Loucy (cell line): ENCODE measurements around the gene ANKRD13A.
"Not testable (repeated sequence)": the region's sequence is repeated elsewhere in the genome, so short reads cannot be mapped to it uniquely, and the experiment has no call there.

Source experiments
- H2AFZ ChIP-seq: fragments of 200-600 bp; sonication (generic); 2 replicates; pipeline ENCODE4 v1.6.0; 2016; ENCODE audit warnings: antibody characterized with exemption, mild to moderate bottlenecking, low read length, moderate library complexity
- H3F3A ChIP-seq: fragments of 200-600 bp; 2 replicates; pipeline ENCODE4 v1.6.0; 2016; ENCODE audit warnings: antibody characterized with exemption, low read depth, mild to moderate bottlenecking
- H3K27me3 ChIP-seq: fragments of 200-600 bp; sonication (generic); 2 replicates; pipeline ENCODE4 v1.6.1; 2014; ENCODE audit warnings: low read length, mild to moderate bottlenecking; ENCODE audit not compliant: insufficient read depth, poor library complexity, severe bottlenecking
- H3K36me3 ChIP-seq: fragments of 200-600 bp; sonication (generic); 2 replicates; pipeline ENCODE4 v1.6.1; 2016; ENCODE audit warnings: low read length; ENCODE audit not compliant: insufficient read depth
- H3K4me1 ChIP-seq: fragments of 200-600 bp; sonication (generic); 2 replicates; pipeline ENCODE4 v1.5.1; 2014; ENCODE audit warnings: low read length, mild to moderate bottlenecking; ENCODE audit not compliant: insufficient read depth, poor library complexity, severe bottlenecking
- H3K4me2 ChIP-seq: fragments of 200-600 bp; sonication (generic); 2 replicates; pipeline ENCODE4 v1.6.0; 2014; ENCODE audit warnings: antibody characterized with exemption, low read length, low read depth, mild to moderate bottlenecking; ENCODE audit not compliant: poor library complexity, severe bottlenecking
- H3K4me3 ChIP-seq: fragments of 200-600 bp; sonication (generic); 2 replicates; pipeline ENCODE4 v1.5.1; 2014; ENCODE audit warnings: low read length, mild to moderate bottlenecking, mixed read lengths; ENCODE audit not compliant: poor library complexity, severe bottlenecking
- H3K79me2 ChIP-seq: fragments of 200-600 bp; sonication (generic); 2 replicates; pipeline ENCODE4 v1.6.1; 2014; ENCODE audit warnings: low read length; ENCODE audit not compliant: insufficient read depth
- H3K9ac ChIP-seq: fragments of 200-600 bp; sonication (generic); 2 replicates; pipeline ENCODE4 v1.6.0; 2014; ENCODE audit warnings: mild to moderate bottlenecking, low read depth, low read length, moderate library complexity; ENCODE audit not compliant: poor library complexity, severe bottlenecking
- H3K9me2 ChIP-seq: fragments of 200-600 bp; sonication (generic); replicated peaks from 2 replicates; pipeline ENCODE4 v1.6.1; 2016; ENCODE audit warnings: low read depth, low read length, mixed read lengths
- H3K9me3 ChIP-seq: fragments of 200-600 bp; sonication (generic); 2 replicates; pipeline ENCODE4 v1.6.1; 2014; ENCODE audit warnings: mild to moderate bottlenecking, antibody characterized with exemption, low read length, low read depth; ENCODE audit not compliant: insufficient read depth
- H4K20me1 ChIP-seq: fragments of 200-600 bp; sonication (generic); 2 replicates; pipeline ENCODE4 v1.6.0; 2014; ENCODE audit warnings: antibody characterized with exemption, low read length, mild to moderate bottlenecking; ENCODE audit not compliant: insufficient read depth, poor library complexity, severe bottlenecking
- CTCF ChIP-seq: fragments of 200-600 bp; sonication (generic); conservative IDR thresholded peaks from 2 replicates; pipeline ENCODE4 v1.5.1; 2014; ENCODE audit warnings: mild to moderate bottlenecking, antibody characterized with exemption, low read length
- EZH2phosphoT487 ChIP-seq: fragments of 200-600 bp; IDR thresholded peaks from 2 replicates; pipeline ENCODE4 v1.6.1; 2018; ENCODE audit warnings: antibody characterized with exemption, mild to moderate bottlenecking, moderate library complexity, borderline replicate concordance

Gene ANKRD13A

DNA sequence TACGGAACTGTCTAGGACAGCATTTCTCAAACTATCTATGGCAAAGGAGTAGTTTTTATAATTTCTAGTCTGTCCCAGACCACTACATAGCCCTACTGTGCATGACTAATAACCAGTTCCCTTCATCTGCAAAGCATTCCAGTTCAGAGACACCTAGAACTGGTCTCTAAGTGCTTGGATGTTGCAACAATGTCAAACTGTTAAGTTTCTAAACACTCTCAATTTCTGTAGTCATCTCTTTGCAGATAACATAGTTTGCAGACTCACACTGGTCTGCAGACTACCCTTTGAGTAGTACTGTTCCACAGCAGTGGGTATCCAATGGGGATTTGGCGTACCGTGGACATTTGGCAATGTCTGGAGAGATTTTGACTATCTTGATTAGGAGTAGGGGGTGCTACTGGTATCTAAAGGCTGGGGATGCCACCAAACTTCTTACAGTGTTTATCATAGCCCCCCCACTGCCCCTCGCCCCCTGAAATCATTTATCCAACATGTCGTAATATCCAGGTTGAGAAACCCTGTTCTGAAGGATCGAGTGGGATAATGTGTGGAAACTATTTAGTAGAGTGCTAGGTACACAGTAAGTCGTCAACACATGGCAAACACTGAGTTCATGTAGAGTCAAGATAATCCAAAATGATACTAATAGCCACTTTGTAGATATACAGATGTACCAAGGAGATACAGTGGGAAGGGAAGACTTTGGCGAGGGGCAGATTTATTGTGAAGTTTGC is 47.4 kb downstream of the ANKRD13A start:
- no peak overlapping the region for H2AFZ ChIP-seq

DNA sequence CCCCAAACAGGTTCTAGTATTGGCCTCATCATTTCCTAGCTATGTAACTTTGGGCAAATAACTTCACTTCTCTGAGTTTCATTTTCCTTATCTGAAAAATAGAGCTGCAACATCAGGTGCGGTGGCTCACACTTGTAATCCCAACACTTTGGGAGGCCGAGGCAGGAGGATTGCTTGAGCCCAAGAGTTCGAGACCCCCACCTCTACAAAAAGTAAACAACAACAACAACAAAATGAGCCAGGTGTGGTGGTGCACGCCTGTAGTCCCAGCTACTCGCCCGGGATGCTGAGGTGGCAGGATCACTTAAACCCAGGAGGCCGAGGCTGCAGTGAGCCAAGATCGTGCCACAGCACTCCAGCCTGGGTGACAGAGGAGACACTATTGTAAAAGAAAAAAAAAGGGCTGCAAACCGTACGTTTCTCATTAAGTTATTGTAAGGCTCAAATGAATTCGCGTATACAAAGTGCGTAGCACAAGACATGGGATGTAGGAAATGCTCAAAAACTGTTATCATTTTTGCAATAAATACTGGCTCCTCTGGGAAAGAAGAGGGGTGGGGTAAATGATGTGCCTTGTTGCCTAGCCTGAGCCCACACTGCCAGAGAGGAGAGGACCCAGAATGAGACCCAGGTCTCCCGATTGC is 48.2 kb downstream of the ANKRD13A start:
- H3K36me3 ChIP-seq = no peaks in the 10 kb centered on the region
- H3K4me3 ChIP-seq = peak overlapping the region; percentile 82
- H4K20me1 ChIP-seq = no peaks in the 10 kb centered on the region
- no peaks in the 10 kb centered on the region for H3K27me3 ChIP-seq
- no peaks in the 10 kb centered on the region for H3F3A ChIP-seq
- H3K4me2 ChIP-seq = peak overlapping the region; percentile 73
- no peak for TF ChIP-seq CTCF
- TF ChIP-seq EZH2phosphoT487 = no peak
- peaks cover 23% of the 10 kb centered on the region for H3K79me2 ChIP-seq
- peaks cover 27% of the 10 kb centered on the region for H3K4me1 ChIP-seq
- H3K9me2 ChIP-seq = no peaks in the 10 kb centered on the region
- peak overlapping the region; percentile 75 for H3K9ac ChIP-seq
- H3K9me3 ChIP-seq = no peaks in the 10 kb centered on the region
- no peak overlapping the region for H2AFZ ChIP-seq

More for the DNA sequence above, 47.4 kb downstream of the ANKRD13A start:
- Histone ChIP-seq H3K4me3 (peak overlapping the region; percentile 82), H3K9me2 (no peaks in the 10 kb centered on the region), H3K79me2 (peaks cover 29% of the 10 kb centered on the region), H3K9me3 (no peaks in the 10 kb centered on the region), H3F3A (no peaks in the 10 kb centered on the region), H3K27me3 (no peaks in the 10 kb centered on the region), H3K4me1 (peaks cover 35% of the 10 kb centered on the region), H3K9ac (no peak overlapping the region), H3K4me2 (peak overlapping the region; percentile 73), H3K36me3 (no peaks in the 10 kb centered on the region), H4K20me1 (no peaks in the 10 kb centered on the region)
- TF ChIP-seq CTCF (no peak), EZH2phosphoT487 (no peak)

GRCh38 chr12:110048242-110049027 is 49.2 kb downstream of the ANKRD13A start, which contains the start of gene C12orf76:
Gene C12orf76, minus strand, starts transcription at chr12:110048522. Its CDS starts 27 bp downstream, at chr12:110048495.
- Histone ChIP-seq H3K9me2 (no peaks in the 10 kb centered on the region), H3K4me2 (peak within 1 kb of the TSS; percentile 73), H3K27me3 (no peaks in the 10 kb centered on the region), H4K20me1 (no peaks in the 10 kb centered on the region), H2AFZ (peak within 1 kb of the TSS; percentile 82), H3F3A (no peaks in the 10 kb centered on the region), H3K36me3 (no peaks in the 10 kb centered on the region), H3K4me3 (peak within 1 kb of the TSS; percentile 82), H3K9me3 (no peaks in the 10 kb centered on the region), H3K79me2 (peaks cover 21% of the 10 kb centered on the region), H3K9ac (peak within 1 kb of the TSS; percentile 75), H3K4me1 (peaks cover 21% of the 10 kb centered on the region)
- no peak for TF ChIP-seq EZH2phosphoT487
- 0 out of 2 replicates have a peak, but pooled peaks have one; percentile 9 for TF ChIP-seq CTCF

DNA sequence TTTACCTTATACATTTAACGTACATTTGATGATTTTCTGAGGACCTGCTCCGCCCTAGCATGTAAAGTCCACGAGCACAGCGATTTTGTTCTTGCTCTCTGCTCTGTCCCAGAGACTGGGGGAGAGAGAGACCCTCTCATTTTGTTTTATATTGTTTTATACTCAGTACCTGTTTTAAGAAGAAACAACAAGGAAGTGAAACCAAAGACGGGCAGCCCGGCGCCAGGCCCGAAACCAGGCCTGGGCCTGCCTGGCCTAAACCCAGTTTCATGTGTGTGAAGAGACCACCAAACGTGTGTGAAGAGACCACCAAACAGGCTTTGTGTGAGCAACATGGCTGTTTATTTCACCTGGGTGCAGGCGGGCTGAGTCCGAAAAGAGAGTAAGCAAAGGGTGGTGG is 49.8 kb downstream of the ANKRD13A start:
- not testable (repeated sequence) for H3K36me3 ChIP-seq, H3K9me3 ChIP-seq, H3K9me2 ChIP-seq, H3F3A ChIP-seq, H4K20me1 ChIP-seq, H3K27me3 ChIP-seq
- Histone ChIP-seq H3K9ac (peak overlapping the region; percentile 75), H3K79me2 (peaks cover 21% of the 10 kb centered on the region), H3K4me3 (peak overlapping the region; percentile 82), H3K4me1 (peaks cover 21% of the 10 kb centered on the region), H2AFZ (peak overlapping the region; percentile 82), H3K4me2 (peak overlapping the region; percentile 72)
